HG03378 (cell line): ENCODE measurements around the gene SCYL3.

Experiments
- ATAC-seq: cut with Tn5 transposase; IDR thresholded peaks from one replicate; pipeline ENCODE4 v1.9.1; 2021; ENCODE audit warnings: mild to moderate bottlenecking, moderate library complexity; ENCODE audit not compliant: unreplicated experiment

Gene SCYL3

GRCh38 chr1:169900571-169900970, 6.9 kb upstream of the SCYL3 start:
- ATAC-seq, result no peak

GRCh38 chr1:169899519-169900217, 6.0 kb upstream of the SCYL3 start:
- ATAC-seq, result no peak

GRCh38 chr1:169896013-169896412, 2.3 kb upstream of the SCYL3 start:
- ATAC-seq, result no peak

- ATAC-seq, result no peak
These were observed 889 bp upstream of the SCYL3 start for GRCh38 chr1:169894424-169895145.

- ATAC-seq, result peak; percentile 0
These were observed 610 bp downstream of the SCYL3 start for GRCh38 chr1:169892927-169893644.

- no peak for ATAC-seq
These were observed 1.3 kb downstream of the SCYL3 start for GRCh38 chr1:169892176-169892926.

- no peak for ATAC-seq
These were observed 2.2 kb downstream of the SCYL3 start for GRCh38 chr1:169891539-169891885.

- peak; percentile 33 for ATAC-seq
These were observed 2.7 kb downstream of the SCYL3 start for GRCh38 chr1:169890761-169891538.

GRCh38 chr1:169889871-169890270, 3.8 kb downstream of the SCYL3 start:
- no peak for ATAC-seq

- no peak for ATAC-seq
These were observed 6.8 kb downstream of the SCYL3 start for GRCh38 chr1:169886931-169887330.

GRCh38 chr1:169886422-169886821, 7.3 kb downstream of the SCYL3 start:
- ATAC-seq, result no peak

GRCh38 chr1:169885207-169885606, 8.5 kb downstream of the SCYL3 start:
- ATAC-seq, result no peak

- ATAC-seq, result no peak
These were observed 9.1 kb downstream of the SCYL3 start for GRCh38 chr1:169884634-169885033.

GRCh38 chr1:169882039-169882511, 11.6 kb downstream of the SCYL3 start:
- ATAC-seq, result no peak

GRCh38 chr1:169879034-169879840, 14.5 kb downstream of the SCYL3 start:
- ATAC-seq, result no peak

GRCh38 chr1:169878498-169878897, 15.2 kb downstream of the SCYL3 start:
- ATAC-seq, result no peak

- no peak for ATAC-seq
These were observed 15.8 kb downstream of the SCYL3 start for GRCh38 chr1:169877800-169878491.

- ATAC-seq, result no peak
These were observed 19.5 kb downstream of the SCYL3 start for GRCh38 chr1:169874229-169874628.
